Psoas muscle (tissue), 8 donors: ENCODE results near the gene CTU2. TPM values are rescaled to one million over a fixed set of nuclear protein-coding genes. Genes with fewer than 3 reads are reported as not detected.
A peak's percentile ranks its signal among the peaks of the same experiment; 100 is the strongest.

Source experiments
- ATAC-seq, 4 donors: fragments of 200-7000 bp; cut with Tn5 transposase; one replicate each; pipeline ENCODE4 v1.9.1; 2020; ENCODE audit warnings: moderate library complexity in 3 of 4, mild to moderate bottlenecking in 2 of 4
- DNase-seq, 2 donors: peaks; one replicate each; pipeline ENCODE4 v3.0.0-alpha.2; 2020
- H3K27ac ChIP-seq: fragments of 200-600 bp; one replicate; pipeline ENCODE4 v1.8.0; 2022
- H3K27me3 ChIP-seq, 3 donors: fragments of 200-600 bp in 1 of 3; one replicate each; pipeline versions ENCODE4 v1.6.1 to v1.8.0; 2013 to 2022; ENCODE audit warnings: low read length in 2 of 3, mild to moderate bottlenecking in 2 of 3, moderate library complexity in 1 of 3; ENCODE audit not compliant: insufficient read depth in 3 of 3
- H3K36me3 ChIP-seq, 2 donors: fragments of 200-600 bp in 1 of 2; one replicate each; pipeline versions ENCODE4 v1.6.1 to v1.8.0; 2013 to 2022; ENCODE audit warnings: low read depth in 1 of 2, mild to moderate bottlenecking in 1 of 2, moderate library complexity in 1 of 2; ENCODE audit not compliant: insufficient read depth in 1 of 2
- H3K4me1 ChIP-seq: fragments of 200-600 bp; one replicate; pipeline ENCODE4 v1.8.0; 2022
- H3K4me3 ChIP-seq: fragments of 200-600 bp; one replicate; pipeline ENCODE4 v1.8.0; 2022; ENCODE audit warnings: mild to moderate bottlenecking
- H3K9me3 ChIP-seq: fragments of 200-600 bp; one replicate; pipeline ENCODE4 v1.8.0; 2022
- CTCF ChIP-seq: fragments of 200-600 bp; IDR thresholded peaks from one replicate; pipeline ENCODE4 v1.8.0; 2022; ENCODE audit warnings: antibody characterized with exemption
- WGBS, 3 donors: extraction: QIAGEN DNeasy Blood & Tissue Kit; methylation state at CpG; one replicate each; pipeline versions ENCODE4 v1.1.6 to v1.1.7; 2013; 5-methylcytosine and 5-hydroxymethylcytosine counted together
- intact Hi-C, 2 donors: fragments of 100-400 bp; cut with DNase I; formaldehyde crosslinking; loops; one replicate each; pipeline versions ENCODE4 v1.11.0 to v1.14.2; 2022
- polyA plus RNA-seq, 3 donors: library from polyadenylated mRNA; stranded (reverse); fragments of 200-250 nt; gene quantifications; one replicate each; pipeline ENCODE4 v1.2.3, GENCODE V29; 2013
- total RNA-seq, 4 donors: library from RNA; stranded (reverse); fragmentation: NEBNext Ultra II Directional in 2 of 4; extraction: Animal tissue kit (Norgen Biotek cat#: 25700) in 2 of 4; gene quantifications; one replicate each; pipeline versions ENCODE4 v1.2.1 to v1.2.4, GENCODE V29; 2021 to 2023
- donor health status: healthy with polysubstance abuse.
- donor health status: DM: no; HTN: no; CAD: no; lungs with moderate emphysema.
- donor health status: Bipolar disorder and iron deficiency.
- donor health status: healthy.
- donor health status: DM: yes; HTN: yes; CAD: no.
- donor health status: DM: no; HTN: no; CAD: no.
- donor health status: DM: no; HTN: no; CAD: no.
- donor health status: DM: yes; HTN: yes; CAD: no.

The CTU2 gene
- total and polyA plus RNA-seq, 7 donors = 12.4 to 24.1 (median 20.2) TPM

- Histone ChIP-seq H3K4me3 (peak overlapping the region; percentile 86), H3K27ac (peak overlapping the region; percentile 79)
- intact Hi-C loops = no loop called here
Measured at GRCh38 chr16:88684569-88685155, 21.6 kb upstream of the CTU2 start.

GRCh38 chr16:88685156-88686061 lies 20.9 kb upstream of the CTU2 start:
- H3K4me1 ChIP-seq = peaks cover 42% of the 10 kb centered on the region
- peak overlapping the region; percentile 86 for H3K4me3 ChIP-seq
- H3K27me3 ChIP-seq = no peaks in the 10 kb centered on the region
- DNase-seq (peak in 1 of 2 donors; percentile 74), ATAC-seq (peak in 3 of 4 donors; percentile 10 to 50 (median 23))
- no peaks in the 10 kb centered on the region for H3K36me3 ChIP-seq
- peak overlapping the region; percentile 79 for H3K27ac ChIP-seq
- TF ChIP-seq CTCF = peak; percentile 38
- H3K9me3 ChIP-seq = no peaks in the 10 kb centered on the region
- intact Hi-C loops = no loop called here
- WGBS, 3 donors = 4 to 6% (median 6%) methylated on average over 25 to 33 of the region's 33 CpGs

More at GRCh38 chr16:88684569-88685155, 21.6 kb upstream of the CTU2 start:
- H3K36me3 ChIP-seq = no peaks in the 10 kb centered on the region
- TF ChIP-seq CTCF = no peak
- ATAC-seq (no peak), DNase-seq (peak in 1 of 2 donors; percentile 44)
- 42 to 64% (median 50%) methylated on average over 15 of the region's 15 CpGs for WGBS, 3 donors
- peaks cover 42% of the 10 kb centered on the region for H3K4me1 ChIP-seq
- H3K27me3 ChIP-seq = no peaks in the 10 kb centered on the region
- H3K9me3 ChIP-seq = no peaks in the 10 kb centered on the region

DNA sequence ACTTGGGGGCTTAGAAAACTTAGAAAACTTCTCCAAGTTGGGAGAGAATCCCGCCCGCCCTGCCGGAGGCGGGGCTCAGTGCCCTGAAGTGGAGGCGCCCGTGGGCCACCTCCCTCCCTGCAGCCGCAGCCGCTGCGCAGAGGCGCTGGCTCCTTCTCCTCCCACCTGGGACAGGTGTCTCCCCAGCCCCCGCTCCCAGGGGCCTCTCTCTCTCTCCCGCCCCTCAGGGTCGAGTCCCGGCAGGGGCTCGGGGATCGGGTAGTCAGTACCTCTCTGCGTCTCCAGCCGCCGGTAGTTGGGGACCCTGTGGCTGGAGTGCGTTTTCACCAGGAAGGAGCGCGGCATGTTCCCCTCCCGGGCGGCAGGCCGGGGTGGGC lies 20.3 kb upstream of the CTU2 start:
- peak overlapping the region; percentile 79 for H3K27ac ChIP-seq
- H3K36me3 ChIP-seq = no peaks in the 10 kb centered on the region
- DNase-seq (no peak), ATAC-seq (peak; percentile 23 to 50 (median 28))
- 0 to 1% (median 0%) methylated on average over 14 to 25 of the region's 25 CpGs for WGBS, 3 donors
- H3K4me1 ChIP-seq = peaks cover 42% of the 10 kb centered on the region
- H3K4me3 ChIP-seq = peak overlapping the region; percentile 86
- H3K27me3 ChIP-seq = no peaks in the 10 kb centered on the region
- intact Hi-C loops = no loop called here
- TF ChIP-seq CTCF = no peak
- no peaks in the 10 kb centered on the region for H3K9me3 ChIP-seq

GRCh38 chr16:88686439-88687253 lies 19.7 kb upstream of the CTU2 start, which contains the start of gene SNAI3:
Gene SNAI3, minus strand, starts transcription at chr16:88686507. Its CDS starts 101 bp downstream, at chr16:88686406.
- peak; percentile 84 to 87 (median 86) for ATAC-seq
- peaks cover 42% of the 10 kb centered on the region for H3K4me1 ChIP-seq
- peak; percentile 86 to 92 for DNase-seq
- peak within 1 kb of the TSS; percentile 86 for H3K4me3 ChIP-seq
- no peaks in the 10 kb centered on the region for H3K27me3 ChIP-seq
- H3K27ac ChIP-seq = peak within 1 kb of the TSS; percentile 79
- intact Hi-C loops = no loop called here
- no peaks in the 10 kb centered on the region for H3K9me3 ChIP-seq
- TF ChIP-seq CTCF = no peak
- no peaks in the 10 kb centered on the region for H3K36me3 ChIP-seq
- 4 to 5% (median 4%) methylated on average over 57 to 65 of the region's 65 CpGs for WGBS, 3 donors
